SK-N-SH treated with all-trans-retinoic acid at 6 μM for 48 hours (cell line): ENCODE results near the gene TBL1X.

Experiments used
- ATAC-seq: fragments of 200-7000 bp; cut with Tn5 transposase; 3 replicates; pipeline ENCODE4 v1.9.1; 2020; ENCODE audit warnings: mild to moderate bottlenecking, moderate library complexity
- ARNTL ChIP-seq: fragments of 450-650 bp; formaldehyde crosslinking; IDR thresholded peaks from 2 replicates; pipeline ENCODE4 v1.5.0; 2020; ENCODE audit warnings: low read depth, mild to moderate bottlenecking, moderate library complexity, borderline replicate concordance
- BACH2 ChIP-seq: fragments of 250-450 bp; sonication (Bioruptor Pico); IDR thresholded peaks from 2 replicates; pipeline ENCODE4 v1.9.0; 2021; ENCODE audit warnings: mild to moderate bottlenecking, borderline replicate concordance
- CREB5 ChIP-seq: fragments of 250-450 bp; sonication (Bioruptor Pico); IDR thresholded peaks from 2 replicates; pipeline ENCODE4 v1.5.1; 2020; ENCODE audit warnings: low read depth, mild to moderate bottlenecking, moderate library complexity
- CSDC2 ChIP-seq: fragments of 250-450 bp; sonication (Bioruptor Pico); IDR thresholded peaks from 2 replicates; pipeline ENCODE4 v1.5.0; 2020; ENCODE audit warnings: mild to moderate bottlenecking, moderate library complexity
- CSRNP3 ChIP-seq: fragments of 250-450 bp; sonication (Bioruptor Pico); IDR thresholded peaks from 2 replicates; pipeline ENCODE4 v1.5.1; 2021; ENCODE audit warnings: mild to moderate bottlenecking, moderate library complexity
- ESRRG ChIP-seq: fragments of 250-450 bp; sonication (Bioruptor Pico); IDR thresholded peaks from 2 replicates; pipeline ENCODE4 v1.6.1; 2021; ENCODE audit warnings: mild to moderate bottlenecking
- ISL1 ChIP-seq: fragments of 250-450 bp; sonication (Bioruptor Pico); IDR thresholded peaks from 2 replicates; pipeline ENCODE4 v2.1.2; 2022; ENCODE audit warnings: mild to moderate bottlenecking, moderate library complexity
- OSR1 ChIP-seq: fragments of 250-450 bp; sonication (Bioruptor Pico); IDR thresholded peaks from 2 replicates; pipeline ENCODE4 v1.8.0; 2022; ENCODE audit warnings: moderate library complexity, mild to moderate bottlenecking, inconsistent platforms
- POU6F1 ChIP-seq: fragments of 250-450 bp; sonication (Bioruptor Pico); IDR thresholded peaks from 2 replicates; pipeline ENCODE4 v1.8.0; 2021; ENCODE audit warnings: low read depth, mild to moderate bottlenecking, moderate library complexity, borderline replicate concordance
- PPARA ChIP-seq: fragments of 250-450 bp; sonication (Bioruptor Pico); IDR thresholded peaks from 2 replicates; pipeline ENCODE4 v1.5.0; 2020; ENCODE audit warnings: mild to moderate bottlenecking, borderline replicate concordance
- RARB ChIP-seq: fragments of 250-450 bp; sonication (Bioruptor Pico); IDR thresholded peaks from 2 replicates; pipeline ENCODE4 v1.8.0; 2021; ENCODE audit warnings: mild to moderate bottlenecking, moderate library complexity
- SNAI2 ChIP-seq: fragments of 250-450 bp; sonication (Bioruptor Pico); IDR thresholded peaks from 2 replicates; pipeline ENCODE4 v1.5.0; 2020; ENCODE audit warnings: mild to moderate bottlenecking, moderate library complexity
- TCF4 ChIP-seq: fragments of 250-450 bp; sonication (Bioruptor Pico); IDR thresholded peaks from 2 replicates; pipeline ENCODE4 v1.8.0; 2021; ENCODE audit warnings: mild to moderate bottlenecking, moderate library complexity, borderline replicate concordance
- TOX ChIP-seq: fragments of 250-450 bp; sonication (Bioruptor Pico); IDR thresholded peaks from 2 replicates; pipeline ENCODE4 v1.8.0; 2021; ENCODE audit warnings: mild to moderate bottlenecking, moderate library complexity, borderline replicate concordance
- ZC3H10 ChIP-seq: fragments of 250-450 bp; sonication (Bioruptor Pico); IDR thresholded peaks from 2 replicates; pipeline ENCODE4 v1.5.1; 2021; ENCODE audit warnings: mild to moderate bottlenecking, moderate library complexity
- ZFP3 ChIP-seq: fragments of 250-450 bp; sonication (Bioruptor Pico); IDR thresholded peaks from 2 replicates; pipeline ENCODE4 v1.5.0; 2020; ENCODE audit warnings: mild to moderate bottlenecking, moderate library complexity
- ZFP30 ChIP-seq: fragments of 450-650 bp; formaldehyde crosslinking; IDR thresholded peaks from 2 replicates; pipeline ENCODE4 v1.5.0; 2022; ENCODE audit warnings: mild to moderate bottlenecking, moderate library complexity
- ZNF565 ChIP-seq: fragments of 450-650 bp; formaldehyde crosslinking; conservative IDR thresholded peaks from 2 replicates; pipeline ENCODE4 v1.5.0; 2020; ENCODE audit warnings: low read depth, mild to moderate bottlenecking, moderate library complexity
- ZNF70 ChIP-seq: fragments of 450-650 bp; formaldehyde crosslinking; IDR thresholded peaks from 2 replicates; pipeline ENCODE4 v1.5.0; 2020; ENCODE audit warnings: mild to moderate bottlenecking, moderate library complexity
- ZNF8 ChIP-seq: fragments of 450-650 bp; formaldehyde crosslinking; IDR thresholded peaks from 2 replicates; pipeline ENCODE4 v1.5.0; 2020; ENCODE audit warnings: mild to moderate bottlenecking, moderate library complexity
- TF ChIP-seq, protein P1 (sequence below): fragments of 250-450 bp; sonication (Bioruptor Pico); IDR thresholded peaks from 2 replicates; pipeline ENCODE4 v1.5.0; 2020; ENCODE audit warnings: mild to moderate bottlenecking, moderate library complexity
- TF ChIP-seq, protein P2 (sequence below): fragments of 250-450 bp; sonication (Bioruptor Pico); IDR thresholded peaks from 2 replicates; pipeline ENCODE4 v1.8.0; 2020; ENCODE audit warnings: mild to moderate bottlenecking, moderate library complexity, borderline replicate concordance

The TBL1X gene

GRCh38 chrX:9737363-9737762 lies 272.5 kb downstream of the TBL1X start:
- no peak for TF ChIP-seq TCF4 (CRISPR knock-in tag)
- TF ChIP-seq, protein P1, sequence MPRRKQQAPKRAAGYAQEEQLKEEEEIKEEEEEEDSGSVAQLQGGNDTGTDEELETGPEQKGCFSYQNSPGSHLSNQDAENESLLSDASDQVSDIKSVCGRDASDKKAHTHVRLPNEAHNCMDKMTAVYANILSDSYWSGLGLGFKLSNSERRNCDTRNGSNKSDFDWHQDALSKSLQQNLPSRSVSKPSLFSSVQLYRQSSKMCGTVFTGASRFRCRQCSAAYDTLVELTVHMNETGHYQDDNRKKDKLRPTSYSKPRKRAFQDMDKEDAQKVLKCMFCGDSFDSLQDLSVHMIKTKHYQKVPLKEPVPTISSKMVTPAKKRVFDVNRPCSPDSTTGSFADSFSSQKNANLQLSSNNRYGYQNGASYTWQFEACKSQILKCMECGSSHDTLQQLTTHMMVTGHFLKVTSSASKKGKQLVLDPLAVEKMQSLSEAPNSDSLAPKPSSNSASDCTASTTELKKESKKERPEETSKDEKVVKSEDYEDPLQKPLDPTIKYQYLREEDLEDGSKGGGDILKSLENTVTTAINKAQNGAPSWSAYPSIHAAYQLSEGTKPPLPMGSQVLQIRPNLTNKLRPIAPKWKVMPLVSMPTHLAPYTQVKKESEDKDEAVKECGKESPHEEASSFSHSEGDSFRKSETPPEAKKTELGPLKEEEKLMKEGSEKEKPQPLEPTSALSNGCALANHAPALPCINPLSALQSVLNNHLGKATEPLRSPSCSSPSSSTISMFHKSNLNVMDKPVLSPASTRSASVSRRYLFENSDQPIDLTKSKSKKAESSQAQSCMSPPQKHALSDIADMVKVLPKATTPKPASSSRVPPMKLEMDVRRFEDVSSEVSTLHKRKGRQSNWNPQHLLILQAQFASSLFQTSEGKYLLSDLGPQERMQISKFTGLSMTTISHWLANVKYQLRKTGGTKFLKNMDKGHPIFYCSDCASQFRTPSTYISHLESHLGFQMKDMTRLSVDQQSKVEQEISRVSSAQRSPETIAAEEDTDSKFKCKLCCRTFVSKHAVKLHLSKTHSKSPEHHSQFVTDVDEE: no peak
- no peak for TF ChIP-seq BACH2 (CRISPR knock-in tag)
- TF ChIP-seq, protein P2, sequence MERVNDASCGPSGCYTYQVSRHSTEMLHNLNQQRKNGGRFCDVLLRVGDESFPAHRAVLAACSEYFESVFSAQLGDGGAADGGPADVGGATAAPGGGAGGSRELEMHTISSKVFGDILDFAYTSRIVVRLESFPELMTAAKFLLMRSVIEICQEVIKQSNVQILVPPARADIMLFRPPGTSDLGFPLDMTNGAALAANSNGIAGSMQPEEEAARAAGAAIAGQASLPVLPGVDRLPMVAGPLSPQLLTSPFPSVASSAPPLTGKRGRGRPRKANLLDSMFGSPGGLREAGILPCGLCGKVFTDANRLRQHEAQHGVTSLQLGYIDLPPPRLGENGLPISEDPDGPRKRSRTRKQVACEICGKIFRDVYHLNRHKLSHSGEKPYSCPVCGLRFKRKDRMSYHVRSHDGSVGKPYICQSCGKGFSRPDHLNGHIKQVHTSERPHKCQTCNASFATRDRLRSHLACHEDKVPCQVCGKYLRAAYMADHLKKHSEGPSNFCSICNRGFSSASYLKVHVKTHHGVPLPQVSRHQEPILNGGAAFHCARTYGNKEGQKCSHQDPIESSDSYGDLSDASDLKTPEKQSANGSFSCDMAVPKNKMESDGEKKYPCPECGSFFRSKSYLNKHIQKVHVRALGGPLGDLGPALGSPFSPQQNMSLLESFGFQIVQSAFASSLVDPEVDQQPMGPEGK (CRISPR knock-in tag): no peak
- TF ChIP-seq PPARA (CRISPR knock-in tag): no peak
- TF ChIP-seq RARB (CRISPR knock-in tag): no peak
- no peak for TF ChIP-seq ISL1 (CRISPR knock-in tag)
- no peak for TF ChIP-seq POU6F1
- no peak for TF ChIP-seq ZFP3
- no peak for TF ChIP-seq OSR1
- no peak for TF ChIP-seq CREB5
- TF ChIP-seq ESRRG (CRISPR knock-in tag): no peak
- TF ChIP-seq TOX: no peak
- no peak for TF ChIP-seq SNAI2 (CRISPR knock-in tag)
- no peak for TF ChIP-seq ZNF8 (CRISPR knock-in tag)

DNA sequence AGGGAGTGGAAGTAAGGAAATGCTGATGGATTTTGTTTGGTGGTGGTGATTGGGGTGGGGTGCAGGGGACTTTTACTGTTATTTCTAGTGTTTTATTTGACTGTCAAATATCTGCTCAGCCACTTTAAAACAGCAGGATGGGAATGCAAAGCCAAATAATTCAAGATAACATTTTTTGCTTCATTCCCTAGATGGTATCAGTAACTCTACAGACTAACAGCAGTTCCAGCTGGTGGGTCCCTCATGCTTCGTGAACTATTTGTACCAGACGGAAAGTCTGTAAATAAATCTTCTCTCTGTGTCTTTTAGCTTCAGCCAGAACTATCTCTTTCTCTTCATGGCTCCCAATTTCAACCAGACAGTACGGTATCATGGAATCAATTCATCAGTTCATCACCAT lies 273.3 kb downstream of the TBL1X start:
- no peak for TF ChIP-seq POU6F1
- TF ChIP-seq, protein P2 (CRISPR knock-in tag): no peak
- TF ChIP-seq SNAI2 (CRISPR knock-in tag): no peak
- no peak for TF ChIP-seq CREB5
- no peak for TF ChIP-seq ISL1 (CRISPR knock-in tag)
- no peak for TF ChIP-seq ZC3H10
- no peak for TF ChIP-seq ARNTL (CRISPR knock-in tag)
- TF ChIP-seq PPARA (CRISPR knock-in tag): no peak
- TF ChIP-seq ESRRG (CRISPR knock-in tag): no peak
- no peak for TF ChIP-seq TOX
- no peak for TF ChIP-seq CSRNP3 (CRISPR knock-in tag)
- TF ChIP-seq, protein P1: no peak
- no peak for TF ChIP-seq ZFP3
- TF ChIP-seq RARB (CRISPR knock-in tag): no peak
- TF ChIP-seq TCF4 (CRISPR knock-in tag): no peak
- TF ChIP-seq ZFP30 (CRISPR knock-in tag): no peak
- TF ChIP-seq BACH2 (CRISPR knock-in tag): no peak
- TF ChIP-seq CSDC2: no peak
- no peak for TF ChIP-seq ZNF70
- TF ChIP-seq ZNF565 (CRISPR knock-in tag): no peak
- no peak for ATAC-seq

More at GRCh38 chrX:9737363-9737762, 272.5 kb downstream of the TBL1X start:
- no peak for ATAC-seq
